Measurements from ENCODE around the gene CFAP57. TPM values are rescaled to one million over a fixed set of nuclear protein-coding genes. Genes with fewer than 3 reads are reported as not detected.
A peak's percentile ranks its signal among the peaks of the same experiment; 100 is the strongest.

CFAP57 gene
- total and polyA plus RNA-seq, 2 of the 4 experiments (the other 2 are of a cell fraction): 0.29 to 0.36 TPM

- Histone ChIP-seq H2BK15ac (ENCODE audit: low read depth, low read length) (no peak overlapping the region), H2AK9ac (replicated peaks; ENCODE audit: low read depth, low read length, poor library complexity) (no peak overlapping the region), H2AFZ (replicated peaks; ENCODE audit: low read length, poor library complexity) (no peak overlapping the region), H3K9ac (ENCODE audit: low read depth, low read length) (no peak overlapping the region), H3K79me1 (ENCODE audit: low read depth in 1 of 2, low read length in 2 of 2) (0 out of 4 replicates have a peak, but pooled peaks cover 0 to 5% of the 10 kb centered on the region in 2 experiments), H3K18ac (ENCODE audit: low read depth, low read length) (no peak overlapping the region), H2BK5ac (ENCODE audit: low read depth, low read length, poor library complexity, severe bottlenecking) (no peak overlapping the region), H2BK20ac (ENCODE audit: low read depth, low read length) (0 out of 2 replicates have a peak overlapping the region, but pooled peaks have one; percentile 6), H3K4me3 (ENCODE audit: insufficient read depth, low read depth, low read length) (no peak overlapping the region), H3K27ac (ENCODE audit: insufficient read depth, low read length) (no peak overlapping the region), H3K9me3 (ENCODE audit: control insufficient read depth, insufficient read depth, low read length) (no peaks in the 10 kb centered on the region), H3K14ac (replicated peaks; ENCODE audit: low read depth, low read length) (no peak overlapping the region), H3K27me3 (ENCODE audit: control insufficient read depth, insufficient read depth, low read length) (no peaks in the 10 kb centered on the region), H3K23ac (ENCODE audit: low read depth, low read length) (no peak overlapping the region), H3K4ac (ENCODE audit: low read depth, low read length) (no peak overlapping the region), H4K5ac (ENCODE audit: low read depth, low read length) (no peak overlapping the region), H3K4me1 (ENCODE audit: control insufficient read depth, insufficient read depth, low read length) (peaks cover 28% of the 10 kb centered on the region), H4K8ac (ENCODE audit: low read depth in 2 of 2, low read length in 2 of 2) (no peak overlapping the region), H2AK5ac (ENCODE audit: low read depth, low read length) (peak overlapping the region; percentile 39; the same call in 1 of the 2 replicates), H3K36me3 (ENCODE audit: control insufficient read depth, insufficient read depth, low read length) (no peaks in the 10 kb centered on the region), H4K91ac (ENCODE audit: insufficient read depth, low read depth, low read length) (peak overlapping the region; percentile 9; the same call in 1 of the 2 replicates), H3K56ac (ENCODE audit: extremely low read depth, insufficient read depth, low read length) (no peak overlapping the region), H3K9me1 (ENCODE audit: insufficient read depth, low read length) (peaks cover 7% of the 10 kb centered on the region), H4K20me1 (ENCODE audit: insufficient read depth, low read length) (no peaks in the 10 kb centered on the region), H2BK120ac (ENCODE audit: low read depth, low read length) (no peak overlapping the region), H3K4me2 (ENCODE audit: low read depth, low read length) (no peak overlapping the region)
- DNase-seq: no peak
- WGBS, 2 experiments (ENCODE audit: extremely low coverage in 2 of 2, insufficient read length in 1 of 2): 60% methylated on average over 1 of the region's 5 CpGs; no CpG with 5 or more reads in 1 of the 2 experiments
- TF ChIP-seq NFE2L2 (IDR thresholded peaks at IDR 0.05; ENCODE audit: low read depth, low read length) (no peak), USF2 (IDR thresholded peaks at IDR 0.05; ENCODE audit: low read depth, low read length) (no peak), POLR2A (IDR thresholded peaks at IDR 0.05; ENCODE audit: low read depth, low read length) (no peak), BHLHE40 (IDR thresholded peaks at IDR 0.05; ENCODE audit: low read depth, low read length) (no peak), SMC3 (IDR thresholded peaks at IDR 0.05; ENCODE audit: low read depth, low read length) (no peak), RAD21 (IDR thresholded peaks at IDR 0.05; ENCODE audit: low read length) (no peak), MAFK (IDR thresholded peaks at IDR 0.05; ENCODE audit: low read depth, low read length) (no peak), FOS (IDR thresholded peaks at IDR 0.05; ENCODE audit: low read depth, low read length) (no peak), MXI1 (IDR thresholded peaks at IDR 0.05; ENCODE audit: borderline replicate concordance, low read depth, low read length) (no peak), CEBPB (IDR thresholded peaks at IDR 0.05; ENCODE audit: low read depth, low read length) (no peak), CHD1 (IDR thresholded peaks at IDR 0.05; ENCODE audit: low read depth, low read length) (no peak), MAZ (IDR thresholded peaks at IDR 0.05; ENCODE audit: borderline replicate concordance, low read depth, low read length) (no peak)
- TF ChIP-seq, protein P1, sequence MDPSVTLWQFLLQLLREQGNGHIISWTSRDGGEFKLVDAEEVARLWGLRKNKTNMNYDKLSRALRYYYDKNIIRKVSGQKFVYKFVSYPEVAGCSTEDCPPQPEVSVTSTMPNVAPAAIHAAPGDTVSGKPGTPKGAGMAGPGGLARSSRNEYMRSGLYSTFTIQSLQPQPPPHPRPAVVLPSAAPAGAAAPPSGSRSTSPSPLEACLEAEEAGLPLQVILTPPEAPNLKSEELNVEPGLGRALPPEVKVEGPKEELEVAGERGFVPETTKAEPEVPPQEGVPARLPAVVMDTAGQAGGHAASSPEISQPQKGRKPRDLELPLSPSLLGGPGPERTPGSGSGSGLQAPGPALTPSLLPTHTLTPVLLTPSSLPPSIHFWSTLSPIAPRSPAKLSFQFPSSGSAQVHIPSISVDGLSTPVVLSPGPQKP (IDR thresholded peaks at IDR 0.05; ENCODE audit: borderline replicate concordance, low read depth, low read length): no peak
- in situ Hi-C loops (cut with MboI; ENCODE audit: low sequenced_read_pairs) (loop anchor here (10.0 kb wide), 1 partner anchor 121 kb away; the partner anchor contains the start of gene CDC20), intact Hi-C loops (cut with micrococcal nuclease) (no loop called here), dilution Hi-C loops (cut with HindIII; ENCODE audit: low sequenced_read_pairs, unreplicated experiment) (no loop called here)
- BruUV-seq (replicated peaks): no TSS peak
- POLR2A ChIA-PET (ENCODE audit: unreplicated experiment): no interaction called here
- ATAC-seq (ENCODE audit: low read depth): no peak
- CTCF ChIA-PET: no interaction called here
These were observed 61.5 kb downstream of the CFAP57 start for GRCh38 chr1:43233631-43234030.

All from IMR-90 (cell line).